ENCODE data around the gene OLFM2. TPM values are rescaled to one million over a fixed set of nuclear protein-coding genes. Genes with fewer than 3 reads are reported as not detected.

Gene OLFM2
- total and polyA plus RNA-seq, 9 of the 15 experiments (the other 6 are each of a cell fraction or from before 2014, with no cell fraction given), result 0.10 to 0.33 (median 0.23) TPM; not detected in 4

GRCh38 chr19:9818734-9819595 is 117.3 kb downstream of the OLFM2 start, which contains the start of gene FBXL12 (continued):
- TF ChIP-seq ZBTB33 (CRISPR knock-in tag; IDR thresholded peaks at IDR 0.05) (no peak), ZNF280B (CRISPR knock-in tag; IDR thresholded peaks at IDR 0.05) (no peak), ELF2 (CRISPR knock-in tag; IDR thresholded peaks at IDR 0.05) (peak; percentile 73; the same call in 1 of the 2 replicates), ZNF76 (CRISPR knock-in tag; IDR thresholded peaks at IDR 0.05; ENCODE audit: borderline replicate concordance) (no peak), NONO (IDR thresholded peaks at IDR 0.05; ENCODE audit: low read depth in 2 of 2, low read length in 1 of 2) (0 out of 4 replicates have a peak, but pooled peaks of 1 of the 2 experiments have one; percentile 10), ARID3B (CRISPR knock-in tag; IDR thresholded peaks at IDR 0.05; ENCODE audit: borderline replicate concordance) (no peak), PHF21A (IDR thresholded peaks at IDR 0.05; ENCODE audit: borderline replicate concordance, low read depth) (peak; percentile 70; the same call in 1 of the 2 replicates), THRAP3 (IDR thresholded peaks at IDR 0.05; ENCODE audit: borderline replicate concordance) (no peak), SAFB2 (IDR thresholded peaks at IDR 0.05; ENCODE audit: borderline replicate concordance, low read depth, low read length, severe bottlenecking) (no peak), MAFF (IDR thresholded peaks at IDR 0.05; ENCODE audit: low read length) (no peak), E2F5 (CRISPR knock-in tag; IDR thresholded peaks at IDR 0.05) (no peak), MYC (IDR thresholded peaks at IDR 0.05; ENCODE audit: low read depth, low read length) (peak; percentile 74; the same call in 1 of the 2 replicates), MYC (CRISPR knock-in tag; IDR thresholded peaks at IDR 0.05; ENCODE audit: borderline replicate concordance, low read depth) (peak; percentile 56; the same call in 1 of the 2 replicates), MED1 (CRISPR knock-in tag; IDR thresholded peaks at IDR 0.05; ENCODE audit: borderline replicate concordance) (no peak), RBM34 (IDR thresholded peaks at IDR 0.05; ENCODE audit: borderline replicate concordance, insufficient read depth, low read length) (no peak), KDM4B (IDR thresholded peaks at IDR 0.05; ENCODE audit: borderline replicate concordance in 2 of 2, low read depth in 1 of 2) (peak in 1 of 2 experiments; percentile 63; a peak in 1 of 4 replicates)
